Keratinocyte (primary cell): ENCODE measurements around the gene PRKAG3.

ENCODE experiments used
- EZH2 ChIP-seq: IDR thresholded peaks from one replicate; pipeline ENCODE4 v1.6.1; 2012; ENCODE audit warnings: inconsistent platforms, mild to moderate bottlenecking, low read length, moderate library complexity
- TF ChIP-seq, protein P1 (sequence below), 3 experiments: IDR thresholded peaks in 1 of 3; conservative IDR thresholded peaks in 1 of 3; optimal IDR thresholded peaks in 1 of 3; 2 replicates in 2 of 3; 3 replicates in 1 of 3; pipeline versions ENCODE3 to v1.5.1; 2011; ENCODE audit warnings: low read length in 3 of 3, mild to moderate bottlenecking in 3 of 3, moderate library complexity in 2 of 3, control low read depth in 1 of 3, inconsistent platforms in 1 of 3; ENCODE audit not compliant: insufficient read depth in 2 of 3; ENCODE audit errors: extremely low read depth in 1 of 3

DNA sequence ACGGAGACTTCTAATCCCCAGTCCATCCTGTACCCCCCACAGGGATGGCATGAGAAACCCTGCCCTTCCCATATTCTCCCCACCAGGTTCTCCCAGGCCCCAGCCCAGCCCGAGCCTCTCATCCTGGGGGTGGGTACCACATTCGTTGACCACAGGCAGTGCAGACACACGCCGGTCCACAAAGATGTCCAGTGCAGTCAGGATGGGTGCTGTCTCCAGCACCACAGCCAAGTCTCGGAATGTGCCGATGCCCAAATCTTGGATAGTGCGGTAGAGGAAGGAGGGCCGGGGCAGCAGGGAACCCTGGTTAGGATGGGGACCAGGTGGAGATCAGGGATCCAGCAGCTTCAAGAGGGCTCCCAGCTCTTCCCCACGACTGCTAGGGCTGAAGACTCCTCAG lies 4.8 kb downstream of the PRKAG3 start:
- TF ChIP-seq, protein P1, sequence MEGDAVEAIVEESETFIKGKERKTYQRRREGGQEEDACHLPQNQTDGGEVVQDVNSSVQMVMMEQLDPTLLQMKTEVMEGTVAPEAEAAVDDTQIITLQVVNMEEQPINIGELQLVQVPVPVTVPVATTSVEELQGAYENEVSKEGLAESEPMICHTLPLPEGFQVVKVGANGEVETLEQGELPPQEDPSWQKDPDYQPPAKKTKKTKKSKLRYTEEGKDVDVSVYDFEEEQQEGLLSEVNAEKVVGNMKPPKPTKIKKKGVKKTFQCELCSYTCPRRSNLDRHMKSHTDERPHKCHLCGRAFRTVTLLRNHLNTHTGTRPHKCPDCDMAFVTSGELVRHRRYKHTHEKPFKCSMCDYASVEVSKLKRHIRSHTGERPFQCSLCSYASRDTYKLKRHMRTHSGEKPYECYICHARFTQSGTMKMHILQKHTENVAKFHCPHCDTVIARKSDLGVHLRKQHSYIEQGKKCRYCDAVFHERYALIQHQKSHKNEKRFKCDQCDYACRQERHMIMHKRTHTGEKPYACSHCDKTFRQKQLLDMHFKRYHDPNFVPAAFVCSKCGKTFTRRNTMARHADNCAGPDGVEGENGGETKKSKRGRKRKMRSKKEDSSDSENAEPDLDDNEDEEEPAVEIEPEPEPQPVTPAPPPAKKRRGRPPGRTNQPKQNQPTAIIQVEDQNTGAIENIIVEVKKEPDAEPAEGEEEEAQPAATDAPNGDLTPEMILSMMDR (optimal IDR thresholded peaks at IDR 0.05 in 1 of 3, IDR thresholded peaks at IDR 0.05 in 1 of 3, conservative IDR thresholded peaks at IDR 0.05 in 1 of 3; ENCODE audit: extremely low read depth in 1 of 3, insufficient read depth in 2 of 3, low read length in 3 of 3), result no peak
- no peak for TF ChIP-seq EZH2
